HEK293 (cell line): Measurements from ENCODE around the gene KIRREL1.

Experiments
- CTCF ChIA-PET: fragments of 350-600 bp; formaldehyde crosslinking; extraction: SDS; loops from one replicate; lab custom pipeline; 2021; ENCODE audit warnings: antibody characterized with exemption; lab: Yijun Ruan, JAX
- POLR2A ChIA-PET: fragments of 300-600 bp; formaldehyde crosslinking; extraction: SDS; loops from one replicate; lab custom pipeline; 2020; ENCODE audit warnings: antibody characterized with exemption, inconsistent platforms; lab: Yijun Ruan, JAX
- H3K27ac ChIP-seq: fragments of 200-500 bp; sonication (Bioruptor generic); 2 replicates; pipeline ENCODE4 v1.5.1; 2014; ENCODE audit warnings: low read depth, low read length, control low read depth, inconsistent platforms; ENCODE audit errors: extremely low read depth
- H3K36me3 ChIP-seq, 2 experiments: fragments of 200-500 bp in 1 of 2; sonication (Bioruptor generic) in 1 of 2; 1 replicate in 1 of 2; 2 replicates in 1 of 2; pipeline ENCODE4 v1.5.1; 2014 to 2017; ENCODE audit warnings: inconsistent platforms in 2 of 2, low read length in 2 of 2; ENCODE audit not compliant: control insufficient read depth in 2 of 2, insufficient read depth in 1 of 2
- H3K4me1 ChIP-seq: fragments of 200-500 bp; sonication (Bioruptor generic); 2 replicates; pipeline ENCODE4 v1.5.1; 2014; ENCODE audit warnings: mild to moderate bottlenecking, low read length, inconsistent platforms; ENCODE audit not compliant: control insufficient read depth, insufficient read depth
- H3K4me3 ChIP-seq: 2 replicates; pipeline ENCODE4 v1.5.1; 2011; ENCODE audit warnings: low read depth, mild to moderate bottlenecking, control low read depth, low read length, moderate library complexity
- H3K9me3 ChIP-seq: fragments of 200-500 bp; sonication (Bioruptor generic); 2 replicates; pipeline ENCODE4 v1.5.1; 2014; ENCODE audit warnings: low read depth, low read length, inconsistent platforms; ENCODE audit not compliant: control insufficient read depth, insufficient read depth
- BCL11A ChIP-seq: fragments of 450-650 bp; formaldehyde crosslinking; IDR thresholded peaks from 2 replicates; pipeline ENCODE4 v1.5.1; 2016; ENCODE audit warnings: low read depth, missing biosample characterization, missing genetic modification characterization
- ELK4 ChIP-seq: IDR thresholded peaks from 2 replicates; pipeline ENCODE4 v1.6.1; 2011; ENCODE audit warnings: mild to moderate bottlenecking, low read depth, low read length, borderline replicate concordance
- GFI1B ChIP-seq: fragments of 450-650 bp; formaldehyde crosslinking; IDR thresholded peaks from 2 replicates; pipeline ENCODE4 v1.5.1; 2016; ENCODE audit warnings: missing biosample characterization, missing genetic modification characterization
- GLIS1 ChIP-seq: fragments of 450-650 bp; formaldehyde crosslinking; IDR thresholded peaks from 2 replicates; pipeline ENCODE4 v1.5.1; 2016; ENCODE audit warnings: missing biosample characterization, missing genetic modification characterization
- OVOL3 ChIP-seq: fragments of 450-650 bp; formaldehyde crosslinking; IDR thresholded peaks from 2 replicates; pipeline ENCODE4 v1.5.1; 2016; ENCODE audit warnings: missing biosample characterization, missing genetic modification characterization
- PBX3 ChIP-seq: sonication (generic); formaldehyde crosslinking; IDR thresholded peaks from 2 replicates; pipeline ENCODE4 v1.8.1; 2022; ENCODE audit warnings: mild to moderate bottlenecking, moderate library complexity, missing genetic modification reagents
- PRDM10 ChIP-seq: fragments of 450-650 bp; formaldehyde crosslinking; IDR thresholded peaks from 2 replicates; pipeline ENCODE4 v1.5.1; 2016; ENCODE audit warnings: missing biosample characterization, missing genetic modification characterization
- ZBTB48 ChIP-seq: fragments of 450-650 bp; formaldehyde crosslinking; IDR thresholded peaks from 2 replicates; pipeline ENCODE4 v1.5.1; 2016; ENCODE audit warnings: missing biosample characterization, missing genetic modification characterization
- ZNF132 ChIP-seq: fragments of 450-650 bp; formaldehyde crosslinking; IDR thresholded peaks from 2 replicates; pipeline ENCODE4 v1.5.1; 2017; ENCODE audit warnings: missing biosample characterization, missing genetic modification characterization, borderline replicate concordance
- ZNF16 ChIP-seq: fragments of 450-650 bp; formaldehyde crosslinking; IDR thresholded peaks from 2 replicates; pipeline ENCODE4 v1.5.1; 2016; ENCODE audit warnings: low read depth, missing biosample characterization, missing genetic modification characterization
- ZNF24 ChIP-seq: fragments of 450-650 bp; formaldehyde crosslinking; IDR thresholded peaks from 2 replicates; pipeline ENCODE4 v1.5.1; 2016; ENCODE audit warnings: missing biosample characterization, missing genetic modification characterization
- ZNF274 ChIP-seq, 2 experiments: fragments of 200-500 bp in 1 of 2; fragments of 450-650 bp in 1 of 2; sonication (Bioruptor generic) in 1 of 2; formaldehyde crosslinking in 1 of 2; IDR thresholded peaks; 2 replicates each; pipeline versions ENCODE4 v1.5.1 to v1.6.1; 2014 to 2016; ENCODE audit warnings: borderline replicate concordance in 1 of 2, inconsistent platforms in 1 of 2, low read length in 1 of 2, missing biosample characterization in 1 of 2, missing genetic modification characterization in 1 of 2
- ZNF350 ChIP-seq: fragments of 450-650 bp; formaldehyde crosslinking; IDR thresholded peaks from 2 replicates; pipeline ENCODE4 v1.5.0; 2017; ENCODE audit warnings: missing biosample characterization, mild to moderate bottlenecking, missing genetic modification characterization
- ZNF362 ChIP-seq: fragments of 450-650 bp; formaldehyde crosslinking; IDR thresholded peaks from 2 replicates; pipeline ENCODE4 v1.5.1; 2016; ENCODE audit warnings: missing biosample characterization, missing genetic modification characterization
- ZNF473 ChIP-seq: fragments of 450-650 bp; formaldehyde crosslinking; IDR thresholded peaks from 2 replicates; pipeline ENCODE4 v1.5.1; 2017; ENCODE audit warnings: missing biosample characterization, missing genetic modification characterization
- ZNF48 ChIP-seq: fragments of 450-650 bp; formaldehyde crosslinking; IDR thresholded peaks from 2 replicates; pipeline ENCODE4 v1.5.1; 2016; ENCODE audit warnings: missing biosample characterization, missing genetic modification characterization
- ZNF549 ChIP-seq: fragments of 450-650 bp; IDR thresholded peaks from 2 replicates; pipeline ENCODE4 v1.5.1; 2018; ENCODE audit warnings: missing biosample characterization, missing genetic modification characterization, mild to moderate bottlenecking, inconsistent platforms, moderate library complexity
- ZNF600 ChIP-seq: fragments of 450-650 bp; formaldehyde crosslinking; IDR thresholded peaks from 2 replicates; pipeline ENCODE4 v1.5.1; 2016; ENCODE audit warnings: missing biosample characterization, missing genetic modification characterization
- ZNF621 ChIP-seq: fragments of 450-650 bp; formaldehyde crosslinking; IDR thresholded peaks from 2 replicates; pipeline ENCODE4 v1.5.1; 2017; ENCODE audit warnings: missing biosample characterization, missing genetic modification characterization
- ZNF660 ChIP-seq: fragments of 450-650 bp; IDR thresholded peaks from 2 replicates; pipeline ENCODE4 v1.5.1; 2018; ENCODE audit warnings: missing biosample characterization, mild to moderate bottlenecking, missing genetic modification characterization
- ZSCAN5A ChIP-seq: fragments of 450-650 bp; formaldehyde crosslinking; IDR thresholded peaks from 2 replicates; pipeline ENCODE4 v1.5.1; 2016; ENCODE audit warnings: missing biosample characterization, missing genetic modification characterization

The KIRREL1 gene

GRCh38 chr1:157983787-157984186 is 9.7 kb upstream of the KIRREL1 start:
- Histone ChIP-seq H3K27ac (no peak overlapping the region), H3K36me3 (no peaks in the 10 kb centered on the region), H3K4me1 (no peaks in the 10 kb centered on the region), H3K9me3 (no peaks in the 10 kb centered on the region), H3K4me3 (no peak overlapping the region)
- TF ChIP-seq ZNF621 (tag by site-specific recombination) (no peak), ELK4 (no peak)
- POLR2A ChIA-PET, result no interaction called here
- CTCF ChIA-PET, result interaction anchor here (1.2 to 18.5 kb wide), 9 partner anchors 8 to 134 kb away, joined by 3 to 463 read pairs (median 21); no protein-coding TSS in a partner anchor

- no peaks in the 10 kb centered on the region for H3K4me1 ChIP-seq
- ChIA-PET CTCF (interaction anchor here (0.6 to 18.5 kb wide), 12 partner anchors 7 to 133 kb away, joined by 3 to 463 read pairs (median 17); no protein-coding TSS in a partner anchor), POLR2A (no interaction called here)
- no peaks in the 10 kb centered on the region for H3K36me3 ChIP-seq
- H3K27ac ChIP-seq, result no peak overlapping the region
- no peak overlapping the region for H3K4me3 ChIP-seq
- H3K9me3 ChIP-seq, result no peaks in the 10 kb centered on the region
- TF ChIP-seq ZNF16, result no peak
- no peak for TF ChIP-seq ZNF549 (tag by site-specific recombination)
- no peak for TF ChIP-seq ZNF274 (IDR thresholded peaks at IDR 0.05; ENCODE audit: low read length)
- TF ChIP-seq ZNF274 (tag by site-specific recombination; IDR thresholded peaks at IDR 0.05; ENCODE audit: borderline replicate concordance), result no peak
- 0 out of 2 replicates have a peak, but pooled peaks have one; percentile 30 for TF ChIP-seq PRDM10 (tag by site-specific recombination)
- TF ChIP-seq ZNF600 (tag by site-specific recombination), result no peak
- TF ChIP-seq ZBTB48 (tag by site-specific recombination), result peak; percentile 54
- no peak for TF ChIP-seq ZNF24 (tag by site-specific recombination)
- no peak for TF ChIP-seq ZNF132
- 0 out of 2 replicates have a peak, but pooled peaks have one; percentile 42 for TF ChIP-seq OVOL3 (tag by site-specific recombination)
- peak; percentile 50; the same call in 1 of the 2 replicates for TF ChIP-seq ZNF660 (tag by site-specific recombination)
- TF ChIP-seq ZNF473 (tag by site-specific recombination), result no peak
- TF ChIP-seq ZSCAN5A, result no peak
- TF ChIP-seq ZNF350 (tag by site-specific recombination), result no peak
- peak; percentile 70; the same call in 1 of the 2 replicates for TF ChIP-seq ZNF362 (tag by site-specific recombination)
- TF ChIP-seq ZNF48 (tag by site-specific recombination), result no peak
- TF ChIP-seq BCL11A (tag by site-specific recombination), result no peak
- 0 out of 2 replicates have a peak, but pooled peaks have one; percentile 30 for TF ChIP-seq GFI1B (tag by site-specific recombination)
- no peak for TF ChIP-seq PBX3 (CRISPR knock-in tag)
- peak; percentile 42 for TF ChIP-seq GLIS1 (tag by site-specific recombination)
These were observed 9.0 kb upstream of the KIRREL1 start for GRCh38 chr1:157984469-157984868.
